Measurements from ENCODE around the gene SETX. TPM values are rescaled to one million over a fixed set of nuclear protein-coding genes. Genes with fewer than 3 reads are reported as not detected.

The SETX gene
- total RNA-seq, 1 experiment from 2014 or later, result 22.2 TPM

Other genes starting within 250 kb of the SETX start
- 1.2 and 2.3 TPM in 2 replicates for gene NTNG2, start 192.9 kb downstream of the SETX start, total RNA-seq (2014; rRNA removed; shearing (Covaris generic))
- gene TTF1, start 51.9 kb upstream of the SETX start, total RNA-seq (2014; rRNA removed; shearing (Covaris generic)), result 14.5 and 15.0 TPM in 2 replicates
- 0.18 and 1.6 TPM in 2 replicates for gene CFAP77, start 55.2 kb upstream of the SETX start, total RNA-seq (2014; rRNA removed; shearing (Covaris generic))
- 0.07 TPM in 1 of 2 replicates, not detected in the other for gene BARHL1, start 227.6 kb upstream of the SETX start, total RNA-seq (2014; rRNA removed; shearing (Covaris generic))

All from H7 (cell line).